Lung (tissue), 12 donors: Measurements from ENCODE around the gene SLC35E4. TPM values are rescaled to one million over a fixed set of nuclear protein-coding genes. Genes with fewer than 3 reads are reported as not detected.
"Not testable (repeated sequence)": the region's sequence is repeated elsewhere in the genome, so short reads cannot be mapped to it uniquely, and the experiment has no call there.

Experiments used
- ATAC-seq: fragments of 200-7000 bp; cut with Tn5 transposase; one replicate; pipeline ENCODE4 v1.9.1; 2020; ENCODE audit warnings: moderate number of reproducible peaks; ENCODE audit not compliant: insufficient read depth, low FRiP score
- DNase-seq, 3 donors: peaks; one replicate each; pipeline ENCODE4 v3.0.0-alpha.2; 2013 to 2017
- H3K27ac ChIP-seq, 2 donors: one replicate each; pipeline ENCODE4 v1.5.1; 2013; ENCODE audit warnings: mild to moderate bottlenecking in 2 of 2, moderate library complexity in 2 of 2, control low read depth in 1 of 2, inconsistent platforms in 1 of 2, low read depth in 1 of 2, low read length in 1 of 2
- H3K27me3 ChIP-seq, 3 donors: one replicate each; pipeline ENCODE4 v1.5.1; 2013; ENCODE audit warnings: low read length in 2 of 3; ENCODE audit not compliant: control insufficient read depth in 3 of 3, insufficient read depth in 3 of 3
- H3K36me3 ChIP-seq, 4 donors: one replicate each; pipeline ENCODE4 v1.5.1; 2013; ENCODE audit warnings: low read length in 4 of 4, mild to moderate bottlenecking in 1 of 4, moderate library complexity in 1 of 4; ENCODE audit not compliant: control insufficient read depth in 4 of 4, insufficient read depth in 4 of 4
- H3K4me1 ChIP-seq, 5 donors: one replicate each; pipeline ENCODE4 v1.5.1; 2013; ENCODE audit warnings: low read length in 5 of 5, mild to moderate bottlenecking in 2 of 5, moderate library complexity in 1 of 5; ENCODE audit not compliant: control insufficient read depth in 5 of 5, insufficient read depth in 5 of 5
- H3K4me3 ChIP-seq: one replicate; pipeline ENCODE4 v1.5.1; 2013; ENCODE audit warnings: mild to moderate bottlenecking, control low read depth, moderate library complexity
- H3K9ac ChIP-seq, 2 donors: one replicate each; pipeline ENCODE4 v1.5.1; 2013; ENCODE audit warnings: low read length in 2 of 2, control low read depth in 1 of 2; ENCODE audit not compliant: insufficient read depth in 1 of 2
- H3K9me3 ChIP-seq, 4 donors: one replicate each; pipeline ENCODE4 v1.5.1; 2013; ENCODE audit warnings: low read length in 3 of 4, mild to moderate bottlenecking in 1 of 4, moderate library complexity in 1 of 4; ENCODE audit not compliant: control insufficient read depth in 4 of 4, insufficient read depth in 3 of 4
- CTCF ChIP-seq: IDR thresholded peaks from 2 replicates; pipeline ENCODE4 v1.5.1; 2012; ENCODE audit warnings: mild to moderate bottlenecking; ENCODE audit errors: control extremely low read depth, extremely low read depth
- WGBS, 2 donors: extraction: QIAGEN DNeasy Blood & Tissue Kit; methylation state at CpG; one replicate each; pipeline ENCODE4 v1.1.7; 2013; 5-methylcytosine and 5-hydroxymethylcytosine counted together
- polyA plus RNA-seq, 2 donors: library from polyadenylated mRNA; stranded (reverse); fragments of 200-250 nt; gene quantifications; one replicate each; pipeline ENCODE4 v1.2.1, GENCODE V29; 2013
- total RNA-seq, 2 donors: library from RNA; depleted of rRNA in 1 of 2; stranded (reverse); fragments of >200 nt in 1 of 2; gene quantifications; one replicate each; pipeline ENCODE4 v1.2.1, GENCODE V29; 2014 to 2021
- donor health status: control.
- donor health status: control.
- donor health status: Bipolar disorder and iron deficiency.
- donor health status: healthy.
- donor health status: DM: yes; HTN: yes; CAD: no.

SLC35E4 gene
- total and polyA plus RNA-seq, 4 donors, result 1.6 to 4.8 (median 3.2) TPM

DNA sequence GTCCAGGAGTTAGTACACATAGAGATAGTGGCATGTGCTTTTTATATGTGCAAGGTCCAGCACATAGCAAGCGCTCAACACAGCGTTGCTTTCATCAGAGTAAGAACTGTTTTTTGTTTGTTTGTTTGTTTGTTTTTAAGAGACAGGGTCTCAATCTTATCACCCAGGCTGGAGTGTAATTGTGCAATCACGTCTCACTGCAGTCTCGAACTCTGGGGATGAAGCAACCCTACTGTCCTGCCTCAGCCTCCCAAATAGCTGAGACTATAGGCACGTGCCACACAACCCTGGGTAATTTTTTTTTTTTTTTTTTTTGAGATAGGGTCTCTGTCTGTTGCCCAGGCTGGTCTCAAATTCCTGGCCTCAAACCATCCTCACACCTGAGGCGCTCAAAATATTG lies 17.8 kb upstream of the SLC35E4 start:
- H3K27me3 ChIP-seq, result no peaks in the 10 kb centered on the region
- H3K4me3 ChIP-seq, result no peak overlapping the region
- no peak overlapping the region for H3K9ac ChIP-seq
- ATAC-seq, result no peak
- H3K27ac ChIP-seq, result no peak overlapping the region
- WGBS, 2 donors, result 80 to 85% methylated on average over 6 of the region's 6 CpGs
- no peak for DNase-seq
- TF ChIP-seq CTCF, result no peak
- no peaks in the 10 kb centered on the region for H3K4me1 ChIP-seq
- H3K36me3 ChIP-seq, result peaks cover under 1 to 18% (median 7%) of the 10 kb centered on the region in 4 donors
- no peaks in the 10 kb centered on the region for H3K9me3 ChIP-seq

DNA sequence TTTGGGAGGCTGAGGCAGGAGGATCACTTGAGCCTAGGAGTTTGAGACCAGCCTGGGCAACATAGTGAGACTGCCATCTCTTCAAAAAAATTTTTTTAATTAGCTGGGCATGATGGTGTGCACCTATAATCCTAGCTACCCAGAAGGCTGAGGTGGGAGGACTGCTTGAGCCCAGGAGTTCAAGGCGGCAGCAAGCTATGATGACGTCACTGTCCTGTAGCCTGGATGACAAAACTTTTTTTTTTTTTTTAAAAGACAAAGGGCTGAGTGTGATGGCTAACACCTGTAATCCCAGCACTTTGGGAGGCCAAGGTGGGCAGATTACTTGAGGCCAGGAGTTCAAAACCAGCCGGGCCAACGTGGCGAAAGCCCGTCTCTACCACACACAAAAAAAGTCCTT lies 15.7 kb upstream of the SLC35E4 start:
- ATAC-seq, DNase-seq, H3K27ac ChIP-seq, H3K9me3 ChIP-seq, H3K9ac ChIP-seq, H3K27me3 ChIP-seq, H3K4me3 ChIP-seq, H3K4me1 ChIP-seq: not testable (repeated sequence)
- H3K36me3 ChIP-seq, result peaks cover 0 to 14% (median 5%) of the 10 kb centered on the region in 4 donors
- 85 to 94% methylated on average over 6 of the region's 6 CpGs for WGBS, 2 donors

- DNase-seq (no peak), ATAC-seq (no peak)
- WGBS, 2 donors, result 85 to 91% methylated on average over 5 of the region's 5 CpGs
- no peaks in the 10 kb centered on the region for H3K27me3 ChIP-seq
- no peak for TF ChIP-seq CTCF
- no peak overlapping the region for H3K4me3 ChIP-seq
- H3K27ac ChIP-seq, result no peak overlapping the region
- H3K4me1 ChIP-seq, result no peaks in the 10 kb centered on the region
- H3K9ac ChIP-seq, result no peak overlapping the region
- H3K36me3 ChIP-seq, result peaks cover 0 to 2% (median 0%) of the 10 kb centered on the region in 4 donors
- H3K9me3 ChIP-seq, result no peaks in the 10 kb centered on the region
Observed at GRCh38 chr22:30626413-30626812, 9.2 kb upstream of the SLC35E4 start.

DNA sequence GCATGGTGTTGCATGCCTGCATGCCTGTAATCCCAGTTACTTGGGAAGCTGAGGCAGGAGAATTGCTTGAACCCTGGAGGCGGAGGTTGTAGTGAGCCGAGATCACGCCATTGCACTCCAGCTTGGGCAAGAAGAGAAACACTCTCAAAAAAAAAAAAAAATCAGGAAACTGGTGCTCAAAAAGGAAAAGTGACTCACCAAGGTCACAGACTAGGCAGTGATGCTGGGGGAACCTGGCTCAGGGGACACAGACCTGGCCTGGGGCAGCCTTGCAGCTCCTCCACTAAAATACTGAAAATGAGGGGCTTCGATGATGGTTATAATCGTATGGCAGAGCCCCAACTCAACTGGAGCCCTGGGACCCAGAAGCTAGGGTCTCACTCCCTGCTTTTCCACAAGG lies 8.1 kb upstream of the SLC35E4 start:
- TF ChIP-seq CTCF, result no peak
- H3K9me3 ChIP-seq, result no peaks in the 10 kb centered on the region
- no peaks in the 10 kb centered on the region for H3K4me1 ChIP-seq
- no peak overlapping the region for H3K9ac ChIP-seq
- WGBS, 2 donors, result 85 to 90% methylated on average over 5 of the region's 5 CpGs
- no peaks in the 10 kb centered on the region for H3K27me3 ChIP-seq
- H3K4me3 ChIP-seq, result no peak overlapping the region
- H3K27ac ChIP-seq, result no peak overlapping the region
- no peak for DNase-seq
- peaks cover 0 to 2% (median 0%) of the 10 kb centered on the region in 4 donors for H3K36me3 ChIP-seq
- ATAC-seq, result no peak
